Stimulated activated naive CD8-positive, alpha-beta T cell treated with anti-CD3 and anti-CD28 coated beads, Interleukin-15, Interleukin-2, amounts not matched to agents 100 U/mL and 50 U/mL, for 24 hours (primary cell): ENCODE results near the gene TTLL10.
"Not testable (repeated sequence)": the region's sequence is repeated elsewhere in the genome, so short reads cannot be mapped to it uniquely, and the experiment has no call there.

Experiments
- ATAC-seq: fragments of 150-1000 bp; cut with Tn5 transposase; one replicate; pipeline ENCODE4 v1.10.0; 2021
- DNase-seq: peaks from one replicate; pipeline ENCODE4 v3.0.0; 2021

Gene TTLL10

DNA sequence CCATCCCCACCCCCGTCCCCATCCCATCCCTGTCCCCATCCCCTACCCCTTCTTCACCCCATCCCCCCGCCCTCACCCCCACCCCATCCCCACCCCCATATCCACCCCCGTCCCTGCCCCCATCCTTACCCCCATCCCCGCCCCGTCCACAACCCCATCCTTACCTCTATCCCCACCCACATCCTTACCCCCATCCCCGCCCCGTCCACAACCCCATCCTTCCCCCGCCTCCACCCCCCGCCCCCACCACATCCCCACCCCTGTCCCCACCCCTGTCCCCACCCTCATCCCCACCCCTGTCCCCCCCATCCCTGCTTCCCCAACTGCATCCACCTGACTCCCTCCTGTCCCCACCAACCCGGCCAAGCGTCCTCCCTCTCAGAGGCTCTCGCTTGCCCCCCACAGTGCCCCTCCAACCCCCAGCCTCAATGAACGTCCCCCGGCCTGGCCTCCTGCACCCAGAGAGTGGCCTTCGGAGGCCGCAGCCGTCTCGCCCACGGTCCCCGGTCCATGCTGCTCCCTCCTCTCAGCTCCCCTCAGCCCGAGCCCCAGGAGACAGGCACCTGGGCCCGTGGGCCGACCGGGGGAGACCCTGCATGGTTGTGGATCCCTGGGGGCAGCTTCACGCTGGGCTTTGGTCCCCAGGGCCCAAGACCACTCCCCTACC is 32.3 kb upstream of the TTLL10 start:
- DNase-seq (no peak), ATAC-seq (no peak)

DNA sequence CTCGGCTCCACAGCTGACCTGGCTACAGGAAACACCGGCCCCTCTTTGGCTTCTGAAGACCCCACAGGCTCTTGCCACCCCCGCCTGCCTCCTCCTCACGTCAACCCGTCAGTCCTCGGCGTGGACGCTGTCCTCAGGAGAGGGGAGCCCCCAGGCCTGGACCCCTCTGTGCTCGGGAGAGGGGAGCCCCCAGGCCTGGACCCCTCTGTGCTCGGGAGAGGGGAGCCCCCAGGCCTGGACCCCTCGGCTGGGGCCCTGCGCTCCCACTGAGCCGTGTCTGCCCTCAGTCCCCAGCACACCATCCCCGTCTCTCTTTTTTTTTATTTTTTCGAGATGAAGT is 31.8 kb upstream of the TTLL10 start:
- ATAC-seq, result no peak
- no peak for DNase-seq

DNA sequence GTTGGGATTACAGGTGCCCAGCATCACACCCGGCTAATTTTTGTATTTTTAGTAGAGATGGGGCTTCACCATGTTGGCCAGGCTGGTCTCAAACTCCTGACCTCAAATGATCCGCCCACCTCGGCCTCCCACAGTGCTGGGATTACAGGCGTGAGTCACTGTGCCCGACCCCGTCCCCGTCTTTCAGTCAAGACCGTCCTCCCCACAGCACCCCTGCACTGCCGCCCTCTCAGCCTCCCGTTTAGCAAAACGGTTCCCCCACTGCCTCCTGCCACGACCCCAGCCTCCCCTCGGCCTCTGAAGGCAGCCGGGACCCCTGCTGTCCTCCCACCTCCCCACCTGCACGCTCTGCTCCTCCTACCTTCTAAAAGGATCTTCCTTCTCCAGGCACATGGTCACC is 31.3 kb upstream of the TTLL10 start:
- DNase-seq, result peak; percentile 60
- peak; percentile 19 for ATAC-seq

DNA sequence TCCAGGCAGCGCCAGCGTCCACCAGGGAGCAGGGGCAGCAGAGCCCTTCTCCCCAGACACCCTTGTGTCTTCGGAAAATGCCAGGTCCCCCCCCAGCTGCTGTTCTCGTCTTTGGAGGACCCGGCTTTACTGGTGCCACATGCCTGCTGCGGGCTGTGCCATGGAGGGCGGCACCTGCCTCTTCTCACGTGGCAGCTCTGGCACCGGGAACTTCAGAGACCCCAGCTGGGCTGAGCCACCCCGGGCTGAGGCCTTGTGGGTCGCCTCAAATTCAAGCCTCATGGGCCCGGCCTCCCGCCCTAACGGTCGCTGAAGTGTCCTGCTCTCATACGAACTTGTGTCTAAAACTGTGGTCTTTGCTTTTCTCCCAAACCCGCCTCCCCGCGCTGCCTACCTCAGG is 30.8 kb upstream of the TTLL10 start:
- no peak for ATAC-seq
- DNase-seq, result no peak

DNA sequence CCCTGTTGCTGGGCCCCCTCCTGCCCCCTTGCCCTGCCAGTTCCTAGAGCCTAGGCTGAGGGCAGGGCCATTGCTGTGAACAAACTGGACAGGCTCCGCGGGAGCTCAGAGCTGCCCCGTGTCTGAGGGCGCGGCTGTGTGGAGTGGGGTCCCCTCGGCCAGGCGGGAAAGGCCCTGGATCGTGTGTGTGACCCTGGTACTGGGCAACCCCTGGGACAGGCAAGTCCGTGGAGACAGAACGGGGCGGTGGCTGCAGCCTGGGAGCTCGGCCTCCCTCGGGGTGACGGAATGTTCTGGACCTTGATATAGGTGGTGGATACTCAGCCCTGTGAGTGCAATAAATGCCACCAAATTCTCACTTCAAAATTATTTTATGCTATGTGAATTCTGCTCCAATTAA is 30.0 kb upstream of the TTLL10 start:
- DNase-seq (no peak), ATAC-seq (no peak)

DNA sequence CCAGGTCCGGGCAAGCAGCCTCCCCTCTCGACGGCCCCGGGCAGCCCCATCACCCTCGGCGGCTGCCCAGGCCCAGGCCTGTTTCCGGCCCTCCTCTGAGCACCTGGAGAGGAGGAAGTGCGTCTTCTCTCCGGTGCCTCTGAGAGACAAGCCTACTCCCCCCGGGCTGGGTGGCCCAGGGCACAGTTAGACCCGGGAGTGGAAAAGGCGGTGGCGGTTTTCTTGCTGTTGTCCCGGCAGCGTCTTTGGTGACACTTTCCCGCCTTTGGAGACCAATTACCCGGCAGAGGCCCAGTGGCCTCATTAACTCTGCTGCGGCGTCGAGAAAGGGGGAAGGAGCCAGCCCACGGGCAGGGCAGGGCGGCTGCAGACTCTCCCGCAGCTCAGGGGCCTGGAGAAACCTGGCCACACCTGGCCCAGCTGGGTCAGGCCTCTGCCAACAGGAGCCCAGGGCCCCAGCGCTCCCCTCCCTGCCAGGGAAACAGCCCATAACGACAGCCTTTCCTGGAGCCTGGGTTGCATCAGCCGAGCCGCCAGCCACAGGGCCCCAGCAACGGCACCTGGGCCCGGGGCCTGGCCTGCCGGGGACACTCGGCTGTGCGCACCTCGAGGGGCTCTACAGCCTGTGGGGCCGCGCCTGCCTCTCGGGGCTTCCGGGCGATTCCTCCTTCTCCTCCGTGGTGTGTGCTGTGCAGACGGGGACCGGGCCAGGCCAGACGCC is 29.4 kb upstream of the TTLL10 start:
- peak; percentile 82 for ATAC-seq
- DNase-seq, result peak; percentile 74

DNA sequence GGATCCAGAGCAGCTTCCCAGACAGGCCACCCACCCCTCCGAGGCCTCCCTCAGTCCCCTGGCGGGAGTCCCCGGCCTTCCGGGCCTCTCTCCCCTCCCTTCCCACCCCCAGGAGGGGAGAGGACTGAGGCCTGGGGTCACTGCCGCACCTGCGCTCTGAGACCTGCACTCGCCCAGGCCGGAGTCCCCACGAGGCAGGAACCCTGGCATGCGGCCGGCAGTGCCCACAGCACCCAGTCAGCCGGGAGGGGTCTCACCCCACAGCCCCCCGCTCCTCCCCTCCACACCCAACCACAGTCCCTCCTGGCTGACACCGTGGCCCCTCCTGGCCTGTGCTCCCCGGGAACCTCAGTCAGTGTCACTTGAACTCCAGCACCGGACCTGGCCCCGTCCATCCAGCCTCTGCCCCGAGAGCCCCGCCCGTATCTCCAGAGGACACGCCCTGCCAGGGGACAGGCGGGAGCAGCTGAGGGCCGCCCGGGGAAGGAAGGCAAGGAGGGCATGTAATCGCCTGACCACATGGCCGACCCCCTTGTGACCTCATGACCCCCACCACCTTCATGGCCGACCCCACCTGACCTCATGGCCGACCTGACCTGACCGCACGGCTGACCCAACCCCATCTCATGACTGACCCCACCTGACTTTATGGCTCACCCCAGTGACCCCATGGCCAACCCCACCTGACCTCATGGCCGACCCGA is 28.7 kb upstream of the TTLL10 start:
- no peak for ATAC-seq
- DNase-seq, result no peak

DNA sequence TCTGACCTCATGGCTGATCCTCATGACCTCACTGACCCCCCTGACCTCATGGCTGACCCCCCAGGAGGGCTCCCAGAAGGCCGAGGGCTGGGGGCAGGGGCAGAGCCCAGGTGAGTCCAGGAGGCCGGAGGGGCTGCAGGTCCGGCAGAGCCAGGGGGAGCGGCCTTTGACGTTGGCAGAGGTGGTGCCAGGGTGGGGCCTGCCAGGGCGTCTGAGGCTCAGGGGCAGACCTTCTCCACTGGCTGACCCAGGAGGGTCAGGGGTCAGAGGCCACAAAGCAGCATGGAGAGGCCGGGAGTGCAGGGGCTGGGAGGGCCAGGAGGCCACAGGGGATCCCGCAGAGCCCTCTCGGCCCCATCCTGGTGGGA is 28.1 kb upstream of the TTLL10 start:
- ATAC-seq (no peak), DNase-seq (no peak)

DNA sequence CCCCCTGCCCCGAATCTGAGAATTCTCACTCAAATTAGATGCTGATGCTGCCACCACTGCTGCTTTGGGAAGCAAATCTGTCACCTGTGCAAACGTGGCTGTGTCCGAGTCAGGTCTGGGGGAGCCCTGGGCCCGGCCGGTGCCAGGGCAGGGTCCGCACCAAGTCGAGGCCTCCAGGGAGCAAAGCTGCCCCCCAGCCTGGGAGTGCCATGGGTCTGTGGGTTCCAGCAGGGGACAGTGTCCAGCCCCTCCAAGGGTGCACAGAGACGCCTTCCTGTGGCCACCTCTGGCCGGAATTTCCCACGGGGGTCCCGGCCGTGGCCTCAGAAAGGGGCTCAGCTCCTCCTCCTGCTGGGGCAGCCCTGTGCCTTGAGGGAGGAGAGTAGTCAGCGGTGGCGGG is 27.7 kb upstream of the TTLL10 start:
- no peak for ATAC-seq
- DNase-seq, result no peak

DNA sequence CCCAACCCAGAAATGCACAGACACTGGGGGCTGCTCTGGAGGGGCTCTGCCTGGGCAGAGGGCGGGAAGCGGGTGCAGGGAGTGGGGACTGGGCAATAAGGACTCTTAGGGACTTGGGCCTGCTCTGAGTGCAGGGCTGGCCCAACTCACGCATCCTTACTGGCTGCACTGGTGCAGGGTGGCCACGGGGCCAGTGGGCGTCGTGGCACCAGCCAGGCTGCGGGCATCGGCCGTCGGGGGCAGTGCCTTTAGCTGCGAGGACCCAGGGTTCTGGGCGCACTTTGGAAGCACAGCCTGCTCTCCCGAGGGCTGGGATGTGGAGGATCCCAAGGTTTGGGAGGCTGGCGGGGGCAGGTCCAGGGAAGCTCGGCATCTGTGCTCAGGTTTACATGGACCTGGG is 27.1 kb upstream of the TTLL10 start:
- DNase-seq (no peak), ATAC-seq (no peak)

DNA sequence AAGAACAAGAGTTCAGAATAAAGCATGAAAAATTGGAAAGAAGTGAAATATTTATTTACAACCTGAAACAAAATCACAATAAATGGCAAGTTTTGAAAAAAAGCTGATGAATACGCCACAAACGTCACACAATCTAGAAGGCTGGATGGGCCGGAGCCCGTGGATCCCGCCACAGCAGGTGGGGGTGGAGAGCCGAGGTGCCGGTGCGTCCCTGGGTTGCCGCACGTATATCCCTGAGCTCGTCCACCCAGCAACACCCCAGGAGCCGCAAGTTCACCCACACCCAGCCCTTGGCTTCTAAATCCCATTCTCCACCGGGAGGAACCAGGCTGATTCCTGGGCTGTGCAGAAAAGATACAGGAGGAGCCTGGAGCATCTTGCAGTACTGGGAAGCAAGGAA is 25.6 kb upstream of the TTLL10 start:
- DNase-seq (no peak), ATAC-seq (no peak)

DNA sequence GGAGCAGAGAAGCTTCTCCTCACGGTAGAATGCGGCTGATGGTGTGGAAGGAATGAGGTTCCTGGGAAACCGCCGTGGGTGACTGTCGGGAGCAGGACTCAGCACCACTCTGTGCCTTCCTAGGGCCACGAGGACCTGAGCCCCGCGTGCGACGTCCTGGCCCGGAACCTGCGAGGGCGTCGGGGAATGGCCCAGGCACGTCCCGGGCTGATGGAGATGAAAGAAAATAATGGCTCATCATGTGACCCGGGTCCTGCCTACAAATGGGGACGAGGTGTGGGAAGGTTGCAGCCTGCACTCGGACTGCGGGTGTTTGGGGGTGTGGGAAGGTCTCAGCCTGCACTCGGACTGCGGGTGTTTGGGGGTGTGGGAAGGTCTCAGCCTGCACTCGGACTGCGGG is 25.1 kb upstream of the TTLL10 start:
- no peak for ATAC-seq

DNA sequence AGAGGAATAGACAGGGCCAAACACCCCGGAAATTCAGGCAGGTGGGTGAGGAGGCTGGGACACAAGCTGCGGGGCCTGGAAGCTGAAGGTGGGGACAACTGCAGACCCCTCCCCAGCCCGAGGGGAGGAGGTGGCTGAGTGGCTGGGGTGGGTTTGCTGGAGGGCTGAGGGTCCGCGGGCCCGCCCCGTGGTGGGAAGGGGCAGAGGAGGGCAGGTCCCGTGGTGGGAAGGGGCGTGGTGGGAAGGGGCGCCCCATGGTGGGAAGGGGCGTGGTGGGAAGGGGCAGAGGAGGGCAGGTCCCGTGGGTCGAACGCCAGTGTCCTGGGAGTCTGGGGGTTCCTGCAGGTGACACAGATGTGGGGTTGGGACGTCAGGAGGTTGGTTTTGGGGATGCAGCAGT is 24.3 kb upstream of the TTLL10 start:
- no peak for ATAC-seq
- no peak for DNase-seq

More for the DNA sequence above, 25.1 kb upstream of the TTLL10 start:
- no peak for DNase-seq

DNA sequence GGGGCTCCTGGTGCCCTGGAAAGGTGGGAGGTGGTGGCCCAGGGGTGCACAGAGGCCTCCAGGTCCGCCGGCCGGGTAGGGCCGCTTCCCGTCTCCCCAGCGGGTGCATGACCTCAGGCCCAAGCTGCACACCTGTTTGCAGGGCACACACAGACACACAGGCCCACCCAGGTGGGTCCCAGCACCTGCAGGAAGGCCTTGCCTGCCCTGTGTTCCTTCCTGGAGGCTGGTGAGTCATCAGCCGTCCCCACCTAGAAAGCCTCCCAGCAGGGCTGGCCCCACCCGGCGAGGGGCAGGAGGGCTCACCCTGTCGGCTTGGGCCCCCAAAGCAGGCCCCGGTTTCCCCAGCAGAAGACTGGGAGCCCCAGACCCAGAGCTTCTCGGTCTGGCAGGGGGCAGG is 23.6 kb upstream of the TTLL10 start:
- no peak for ATAC-seq

DNA sequence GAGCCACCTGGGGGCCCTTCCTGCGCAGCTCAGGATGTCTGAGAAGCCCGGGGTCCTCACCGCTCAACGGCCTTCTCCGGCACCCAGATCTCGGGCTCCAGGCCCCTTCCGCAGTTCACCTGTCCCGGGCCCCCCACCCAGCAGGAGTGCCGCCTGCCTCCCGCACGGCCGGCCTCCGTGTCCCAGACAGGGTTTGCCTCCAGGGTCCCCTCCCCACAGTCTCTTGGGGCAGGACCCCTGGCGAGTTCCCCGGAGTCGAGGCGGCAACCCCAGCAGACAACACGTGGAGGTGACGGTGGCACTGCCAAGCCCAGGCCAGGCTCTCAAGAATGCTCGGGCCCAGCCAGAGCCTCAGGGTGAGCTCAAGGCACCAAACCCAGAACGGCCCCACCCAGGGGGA is 22.4 kb upstream of the TTLL10 start:
- ATAC-seq (no peak), DNase-seq (no peak)

More for the DNA sequence above, 23.6 kb upstream of the TTLL10 start:
- no peak for DNase-seq

DNA sequence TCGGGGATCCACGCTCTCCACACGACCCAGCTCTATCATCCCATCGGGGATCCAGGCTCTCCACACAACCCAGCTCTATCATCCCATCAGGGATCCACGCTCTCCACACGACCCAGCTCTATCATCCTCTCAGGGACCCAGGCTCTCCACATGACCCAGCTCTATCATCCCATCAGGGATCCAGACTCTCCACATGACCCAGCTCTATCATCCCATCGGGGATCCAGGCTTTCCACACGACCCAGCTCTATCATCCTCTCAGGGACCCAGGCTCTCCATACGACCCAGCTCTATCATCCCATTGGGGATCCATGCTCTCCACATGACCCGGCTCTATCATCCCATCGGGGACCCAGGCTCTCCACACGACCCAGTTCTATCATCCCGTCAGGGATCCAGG is 21.2 kb upstream of the TTLL10 start:
- ATAC-seq, DNase-seq: not testable (repeated sequence)

DNA sequence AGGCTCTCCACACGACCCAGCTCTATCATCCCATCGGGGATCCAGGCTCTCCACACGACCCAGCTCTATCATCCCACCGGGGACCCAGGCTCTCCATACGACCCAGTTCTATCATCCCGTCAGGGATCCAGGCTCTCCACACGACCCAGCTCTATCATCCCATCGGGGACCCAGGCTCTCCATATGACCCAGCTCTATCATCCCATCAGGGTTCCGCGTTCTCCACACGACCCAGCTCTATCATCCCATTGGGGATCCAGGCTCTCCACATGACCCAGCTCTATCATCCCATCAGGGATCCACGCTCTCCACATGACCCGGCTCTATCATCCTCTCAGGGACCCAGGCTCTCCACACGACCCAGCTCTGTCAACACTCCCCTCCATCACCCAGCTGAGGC is 20.5 kb upstream of the TTLL10 start:
- DNase-seq, ATAC-seq: not testable (repeated sequence)

DNA sequence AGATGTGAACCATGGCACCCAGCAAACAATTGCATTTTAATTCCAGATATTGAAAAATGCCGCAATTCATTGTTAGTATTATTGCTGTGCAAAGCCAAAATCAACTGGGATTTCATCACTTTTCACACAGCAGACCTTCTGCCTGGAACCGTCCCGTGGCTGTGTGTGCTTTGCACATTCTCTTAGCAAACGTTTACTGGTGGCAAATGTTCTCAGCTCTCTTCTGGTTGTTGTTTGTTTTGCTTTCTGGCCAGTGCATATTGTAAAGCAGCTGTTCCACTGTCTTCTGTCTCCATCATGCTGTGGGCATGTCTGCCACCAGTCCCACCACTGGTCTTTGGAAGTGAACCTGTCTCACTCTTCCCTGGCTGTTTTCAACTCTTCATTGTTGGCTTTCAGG is 19.8 kb upstream of the TTLL10 start:
- DNase-seq, result no peak

DNA sequence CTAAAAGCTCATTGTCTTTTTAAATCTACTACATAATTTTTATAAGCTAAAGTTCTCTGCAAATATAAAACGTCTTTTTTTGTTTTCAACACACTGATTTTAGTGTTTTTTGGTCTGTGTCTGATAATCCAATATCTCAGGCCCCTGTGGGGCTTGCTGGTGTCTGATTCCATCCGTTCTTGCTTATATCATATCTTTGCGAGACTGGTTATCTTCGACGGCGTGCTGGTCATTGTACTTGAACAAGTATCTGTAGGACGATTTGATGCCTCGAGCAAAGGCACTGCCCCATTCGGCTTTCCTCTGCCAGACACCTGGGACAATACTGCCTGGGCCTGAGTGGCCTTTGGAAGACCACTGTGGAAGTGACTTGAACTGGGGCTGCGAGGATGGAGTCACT is 18.4 kb upstream of the TTLL10 start:
- ATAC-seq, result no peak
- DNase-seq, result no peak

More for the DNA sequence above, 19.8 kb upstream of the TTLL10 start:
- no peak for ATAC-seq

DNA sequence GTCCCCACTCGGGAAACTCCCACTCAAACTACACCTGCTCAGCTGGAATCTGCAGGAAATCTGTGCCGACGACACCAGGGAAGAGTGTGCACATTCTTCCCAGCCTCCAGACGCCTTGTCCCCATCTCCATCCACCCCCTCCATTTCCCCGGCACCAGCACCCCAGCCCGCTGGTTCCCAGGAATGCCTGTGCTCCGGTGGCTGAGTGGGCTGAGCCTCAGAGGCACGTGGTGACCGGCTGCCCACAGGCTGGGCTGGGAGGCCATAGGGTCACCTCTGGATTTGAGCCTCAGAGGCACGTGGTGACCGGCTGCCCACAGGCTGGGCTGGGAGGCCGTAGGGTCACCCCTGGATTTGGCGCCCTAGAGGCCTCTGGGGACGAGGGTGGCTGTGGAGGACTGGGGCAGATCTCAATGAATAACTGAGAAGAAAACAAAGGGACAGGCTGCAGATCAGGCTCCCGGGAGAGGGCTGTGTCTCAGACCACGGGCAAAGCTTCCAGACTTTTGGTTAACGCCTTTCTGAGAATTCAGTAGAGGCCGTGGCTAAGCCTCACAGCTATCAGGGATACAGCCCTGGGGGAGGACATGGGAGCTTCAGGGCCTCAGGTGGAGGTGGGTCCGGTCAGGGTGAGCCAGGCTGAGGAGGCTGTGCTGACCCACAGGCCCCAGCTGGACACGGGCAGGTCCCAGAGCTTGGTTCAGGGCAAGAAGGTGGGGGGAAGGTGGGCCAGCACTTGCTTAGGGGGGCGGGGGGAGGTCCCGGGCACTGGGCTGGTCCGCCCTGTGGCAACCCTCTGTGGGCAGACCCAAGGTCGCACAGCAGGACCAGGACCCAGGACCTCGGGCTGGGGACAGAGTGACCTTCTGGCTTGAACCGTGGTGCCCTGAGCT is 17.3 kb upstream of the TTLL10 start:
- no peak for DNase-seq
- ATAC-seq, result no peak

DNA sequence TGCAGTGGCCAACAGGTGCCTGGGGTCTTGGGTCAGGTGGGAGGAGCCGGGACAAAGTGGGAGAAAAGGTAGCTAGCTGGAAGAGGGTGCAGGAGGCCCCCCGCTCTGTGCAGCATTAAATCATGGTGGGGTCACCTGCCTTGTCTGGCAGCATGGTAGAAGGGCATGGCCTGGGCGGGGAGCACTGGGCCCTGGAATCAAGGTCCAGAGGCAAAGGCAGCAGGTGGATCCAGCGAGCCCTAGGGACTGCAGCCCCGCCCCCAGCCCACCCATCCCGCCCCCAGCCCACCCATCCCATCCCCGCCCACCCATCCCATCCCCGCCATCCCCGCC is 16.7 kb upstream of the TTLL10 start:
- no peak for ATAC-seq
- no peak for DNase-seq

DNA sequence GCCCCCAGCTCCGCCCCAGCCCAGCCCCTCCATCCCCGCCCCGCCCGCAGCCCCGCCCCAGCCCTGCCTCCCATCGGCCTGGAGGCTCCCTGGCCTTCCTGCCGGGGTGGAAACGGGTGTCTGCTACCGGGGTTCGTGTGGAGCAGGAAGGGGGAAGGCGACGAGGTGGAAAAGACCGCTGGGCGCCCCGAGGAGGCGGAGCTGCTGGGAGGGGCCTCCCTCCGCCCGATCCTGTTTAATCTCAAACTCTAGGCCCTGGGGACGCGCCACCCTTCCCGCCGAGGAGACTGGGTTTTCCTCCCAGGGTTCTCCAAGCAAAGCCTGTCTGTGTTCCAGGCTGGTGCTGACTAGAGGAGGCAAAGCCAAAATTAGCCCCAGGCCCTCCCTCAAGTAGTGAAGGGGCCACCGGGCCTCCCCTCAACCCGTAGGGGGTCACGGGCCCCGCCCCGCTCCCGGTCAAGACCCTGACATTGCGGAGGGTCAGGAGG is 16.2 kb upstream of the TTLL10 start:
- peak; percentile 77 for DNase-seq
- peak; percentile 88 for ATAC-seq
